Measurements from ENCODE around the gene RPS21. TPM values are rescaled to one million over a fixed set of nuclear protein-coding genes. Genes with fewer than 3 reads are reported as not detected.

The RPS21 gene
- total and polyA plus RNA-seq, 9 donors = 1,129 to 1,597 (median 1,431) TPM

GRCh38 chr20:62345681-62346370, 41.1 kb upstream of the RPS21 start:
- H3K27ac ChIP-seq (ENCODE audit: low read length) = no peak overlapping the region
- peaks cover 6% of the 10 kb centered on the region for H3K4me1 ChIP-seq (ENCODE audit: control insufficient read depth, insufficient read depth, low read length)
- H3K36me3 ChIP-seq (ENCODE audit: control insufficient read depth, insufficient read depth, low read length) = peaks cover 37% of the 10 kb centered on the region
- peaks cover 6% of the 10 kb centered on the region for H3K9me3 ChIP-seq (replicated peaks; ENCODE audit: control insufficient read depth, low read depth, low read length)
- no peak for DNase-seq
- no peaks in the 10 kb centered on the region for H3K27me3 ChIP-seq (ENCODE audit: control insufficient read depth, insufficient read depth, low read length)
- WGBS (ENCODE audit: insufficient coverage) = 89% methylated on average over 22 of the region's 25 CpGs
- H3K4me3 ChIP-seq (ENCODE audit: low read length) = no peak overlapping the region

GRCh38 chr20:62346398-62347150, 40.3 kb upstream of the RPS21 start:
- Histone ChIP-seq H3K27ac (ENCODE audit: low read length) (no peak overlapping the region), H3K4me1 (ENCODE audit: control insufficient read depth, insufficient read depth, low read length) (peaks cover 6% of the 10 kb centered on the region), H3K36me3 (ENCODE audit: control insufficient read depth, insufficient read depth, low read length) (peaks cover 38% of the 10 kb centered on the region), H3K27me3 (ENCODE audit: control insufficient read depth, insufficient read depth, low read length) (no peaks in the 10 kb centered on the region), H3K4me3 (ENCODE audit: low read length) (no peak overlapping the region), H3K9me3 (replicated peaks; ENCODE audit: control insufficient read depth, low read depth, low read length) (peaks cover 3% of the 10 kb centered on the region)
- DNase-seq = no peak
- WGBS (ENCODE audit: insufficient coverage) = 92% methylated on average over 33 of the region's 34 CpGs

GRCh38 chr20:62347151-62347404, 39.8 kb upstream of the RPS21 start:
- peaks cover 6% of the 10 kb centered on the region for H3K4me1 ChIP-seq (ENCODE audit: control insufficient read depth, insufficient read depth, low read length)
- WGBS (ENCODE audit: insufficient coverage) = 87% methylated on average over 10 of the region's 10 CpGs
- H3K36me3 ChIP-seq (ENCODE audit: control insufficient read depth, insufficient read depth, low read length) = peaks cover 41% of the 10 kb centered on the region
- H3K27ac ChIP-seq (ENCODE audit: low read length) = no peak overlapping the region
- H3K4me3 ChIP-seq (ENCODE audit: low read length) = no peak overlapping the region
- H3K27me3 ChIP-seq (ENCODE audit: control insufficient read depth, insufficient read depth, low read length) = no peaks in the 10 kb centered on the region
- peaks cover 3% of the 10 kb centered on the region for H3K9me3 ChIP-seq (replicated peaks; ENCODE audit: control insufficient read depth, low read depth, low read length)
- DNase-seq = no peak

- DNase-seq = no peak
Observed at GRCh38 chr20:62347445-62347844, 39.5 kb upstream of the RPS21 start.

GRCh38 chr20:62348604-62349003, 38.3 kb upstream of the RPS21 start:
- DNase-seq = no peak
- Histone ChIP-seq H3K4me1 (ENCODE audit: control insufficient read depth, insufficient read depth, low read length) (peaks cover 20% of the 10 kb centered on the region), H3K36me3 (ENCODE audit: control insufficient read depth, insufficient read depth, low read length) (peaks cover 41% of the 10 kb centered on the region), H3K4me3 (ENCODE audit: low read length) (no peak overlapping the region), H3K27me3 (ENCODE audit: control insufficient read depth, insufficient read depth, low read length) (no peaks in the 10 kb centered on the region), H3K27ac (ENCODE audit: low read length) (no peak overlapping the region), H3K9me3 (replicated peaks; ENCODE audit: control insufficient read depth, low read depth, low read length) (peaks cover 3% of the 10 kb centered on the region)
- WGBS (ENCODE audit: insufficient coverage) = no CpG with 5 or more reads among the region's 1 CpG

More at GRCh38 chr20:62347445-62347844, 39.5 kb upstream of the RPS21 start:
- WGBS (ENCODE audit: insufficient coverage) = 76% methylated on average over 9 of the region's 9 CpGs
- Histone ChIP-seq H3K27me3 (ENCODE audit: control insufficient read depth, insufficient read depth, low read length) (no peaks in the 10 kb centered on the region), H3K9me3 (replicated peaks; ENCODE audit: control insufficient read depth, low read depth, low read length) (peaks cover 3% of the 10 kb centered on the region), H3K36me3 (ENCODE audit: control insufficient read depth, insufficient read depth, low read length) (peaks cover 41% of the 10 kb centered on the region), H3K4me1 (ENCODE audit: control insufficient read depth, insufficient read depth, low read length) (peaks cover 8% of the 10 kb centered on the region), H3K4me3 (ENCODE audit: low read length) (no peak overlapping the region), H3K27ac (ENCODE audit: low read length) (no peak overlapping the region)

GRCh38 chr20:62349556-62350097, 37.3 kb upstream of the RPS21 start:
- DNase-seq = no peak
- 100% methylated on average over 2 of the region's 7 CpGs for WGBS (ENCODE audit: insufficient coverage)
- Histone ChIP-seq H3K9me3 (replicated peaks; ENCODE audit: control insufficient read depth, low read depth, low read length) (peaks cover 3% of the 10 kb centered on the region), H3K4me3 (ENCODE audit: low read length) (no peak overlapping the region), H3K27me3 (ENCODE audit: control insufficient read depth, insufficient read depth, low read length) (no peaks in the 10 kb centered on the region), H3K4me1 (ENCODE audit: control insufficient read depth, insufficient read depth, low read length) (peaks cover 25% of the 10 kb centered on the region), H3K27ac (ENCODE audit: low read length) (no peak overlapping the region), H3K36me3 (ENCODE audit: control insufficient read depth, insufficient read depth, low read length) (peaks cover 37% of the 10 kb centered on the region)

GRCh38 chr20:62350098-62350628, 36.7 kb upstream of the RPS21 start:
- Histone ChIP-seq H3K27me3 (ENCODE audit: control insufficient read depth, insufficient read depth, low read length) (no peaks in the 10 kb centered on the region), H3K36me3 (ENCODE audit: control insufficient read depth, insufficient read depth, low read length) (peaks cover 37% of the 10 kb centered on the region), H3K9me3 (replicated peaks; ENCODE audit: control insufficient read depth, low read depth, low read length) (peaks cover 3% of the 10 kb centered on the region), H3K4me3 (ENCODE audit: low read length) (no peak overlapping the region), H3K4me1 (ENCODE audit: control insufficient read depth, insufficient read depth, low read length) (peaks cover 31% of the 10 kb centered on the region), H3K27ac (ENCODE audit: low read length) (no peak overlapping the region)
- DNase-seq = no peak
- 50% methylated on average over 15 of the region's 16 CpGs for WGBS (ENCODE audit: insufficient coverage)

- Histone ChIP-seq H3K27ac (ENCODE audit: low read length) (no peak overlapping the region), H3K9me3 (replicated peaks; ENCODE audit: control insufficient read depth, low read depth, low read length) (peaks cover 3% of the 10 kb centered on the region), H3K4me1 (ENCODE audit: control insufficient read depth, insufficient read depth, low read length) (peaks cover 37% of the 10 kb centered on the region), H3K27me3 (ENCODE audit: control insufficient read depth, insufficient read depth, low read length) (no peaks in the 10 kb centered on the region), H3K36me3 (ENCODE audit: control insufficient read depth, insufficient read depth, low read length) (peaks cover 35% of the 10 kb centered on the region), H3K4me3 (ENCODE audit: low read length) (no peak overlapping the region)
- no peak for DNase-seq
- 71% methylated on average over 18 of the region's 23 CpGs for WGBS (ENCODE audit: insufficient coverage)
Observed at GRCh38 chr20:62350629-62351422, 36.1 kb upstream of the RPS21 start.

- no peaks in the 10 kb centered on the region for H3K27me3 ChIP-seq (ENCODE audit: control insufficient read depth, insufficient read depth, low read length)
- peaks cover 3% of the 10 kb centered on the region for H3K9me3 ChIP-seq (replicated peaks; ENCODE audit: control insufficient read depth, low read depth, low read length)
- H3K27ac ChIP-seq (ENCODE audit: low read length) = no peak overlapping the region
- DNase-seq = no peak
- peaks cover 46% of the 10 kb centered on the region for H3K4me1 ChIP-seq (ENCODE audit: control insufficient read depth, insufficient read depth, low read length)
- no peak overlapping the region for H3K4me3 ChIP-seq (ENCODE audit: low read length)
- WGBS (ENCODE audit: insufficient coverage) = 82% methylated on average over 60 of the region's 60 CpGs
- H3K36me3 ChIP-seq (ENCODE audit: control insufficient read depth, insufficient read depth, low read length) = peaks cover 25% of the 10 kb centered on the region
Observed at GRCh38 chr20:62351469-62352401, 35.2 kb upstream of the RPS21 start.
